Testis (tissue), 2 donors: ENCODE results near the gene STAC.

Source experiments
- POLR2A ChIP-seq: fragments of 450-650 bp; IDR thresholded peaks from one replicate; pipeline ENCODE4 v1.6.1; 2017; ENCODE audit warnings: antibody characterized with exemption, mild to moderate bottlenecking, moderate library complexity
- TF ChIP-seq, protein P1 (sequence below), 3 experiments: fragments of 450-650 bp in 2 of 3; fragments of 200-600 bp in 1 of 3; sonication (generic) in 1 of 3; IDR thresholded peaks; one replicate each; pipeline ENCODE4 v1.5.1; 2016 to 2019; ENCODE audit warnings: antibody characterized with exemption in 3 of 3, mild to moderate bottlenecking in 2 of 3, moderate library complexity in 1 of 3

- TF ChIP-seq, protein P1, sequence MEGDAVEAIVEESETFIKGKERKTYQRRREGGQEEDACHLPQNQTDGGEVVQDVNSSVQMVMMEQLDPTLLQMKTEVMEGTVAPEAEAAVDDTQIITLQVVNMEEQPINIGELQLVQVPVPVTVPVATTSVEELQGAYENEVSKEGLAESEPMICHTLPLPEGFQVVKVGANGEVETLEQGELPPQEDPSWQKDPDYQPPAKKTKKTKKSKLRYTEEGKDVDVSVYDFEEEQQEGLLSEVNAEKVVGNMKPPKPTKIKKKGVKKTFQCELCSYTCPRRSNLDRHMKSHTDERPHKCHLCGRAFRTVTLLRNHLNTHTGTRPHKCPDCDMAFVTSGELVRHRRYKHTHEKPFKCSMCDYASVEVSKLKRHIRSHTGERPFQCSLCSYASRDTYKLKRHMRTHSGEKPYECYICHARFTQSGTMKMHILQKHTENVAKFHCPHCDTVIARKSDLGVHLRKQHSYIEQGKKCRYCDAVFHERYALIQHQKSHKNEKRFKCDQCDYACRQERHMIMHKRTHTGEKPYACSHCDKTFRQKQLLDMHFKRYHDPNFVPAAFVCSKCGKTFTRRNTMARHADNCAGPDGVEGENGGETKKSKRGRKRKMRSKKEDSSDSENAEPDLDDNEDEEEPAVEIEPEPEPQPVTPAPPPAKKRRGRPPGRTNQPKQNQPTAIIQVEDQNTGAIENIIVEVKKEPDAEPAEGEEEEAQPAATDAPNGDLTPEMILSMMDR (IDR thresholded peaks at IDR 0.05): no peak
- TF ChIP-seq POLR2A: no peak
These were observed 177.6 kb downstream of the STAC start for GRCh38 chr3:36557708-36558421.
